ENCODE data around the gene INPP5A.

INPP5A gene

GRCh38 chr10:132745971-132746370 is 208.4 kb downstream of the INPP5A start:
- Histone ChIP-seq H3K4me2 (ENCODE audit: low read depth, low read length) (no peak overlapping the region), H2AFZ (ENCODE audit: low read length) (no peak overlapping the region), H3K9me3 (replicated peaks; ENCODE audit: insufficient read depth, low read length) (no peaks in the 10 kb centered on the region), H4K20me1 (ENCODE audit: insufficient read depth, low read length) (no peaks in the 10 kb centered on the region), H3K4me3 (ENCODE audit: low read length) (no peak overlapping the region), H3K27me3 (replicated peaks; ENCODE audit: insufficient read depth, low read length) (no peaks in the 10 kb centered on the region), H3K9ac (ENCODE audit: low read length) (no peak overlapping the region), H3K9me2 (replicated peaks; ENCODE audit: insufficient read depth, low read length) (no peaks in the 10 kb centered on the region), H3F3A (ENCODE audit: insufficient read depth, low read length) (no peaks in the 10 kb centered on the region), H3K4me1 (ENCODE audit: low read length) (no peaks in the 10 kb centered on the region), H3K36me3 (replicated peaks; ENCODE audit: insufficient read depth, low read length) (no peaks in the 10 kb centered on the region), H3K27ac (ENCODE audit: low read length) (no peak overlapping the region), H3K79me2 (ENCODE audit: low read length) (no peaks in the 10 kb centered on the region)
- DNase-seq = no peak
- TF ChIP-seq CTCF (IDR thresholded peaks at IDR 0.05; ENCODE audit: low read length) (no peak), EZH2phosphoT487 (IDR thresholded peaks at IDR 0.05; ENCODE audit: low read length) (no peak), EZH2 (optimal IDR thresholded peaks at IDR 0.05; ENCODE audit: low read depth, low read length) (no peak)

DNA sequence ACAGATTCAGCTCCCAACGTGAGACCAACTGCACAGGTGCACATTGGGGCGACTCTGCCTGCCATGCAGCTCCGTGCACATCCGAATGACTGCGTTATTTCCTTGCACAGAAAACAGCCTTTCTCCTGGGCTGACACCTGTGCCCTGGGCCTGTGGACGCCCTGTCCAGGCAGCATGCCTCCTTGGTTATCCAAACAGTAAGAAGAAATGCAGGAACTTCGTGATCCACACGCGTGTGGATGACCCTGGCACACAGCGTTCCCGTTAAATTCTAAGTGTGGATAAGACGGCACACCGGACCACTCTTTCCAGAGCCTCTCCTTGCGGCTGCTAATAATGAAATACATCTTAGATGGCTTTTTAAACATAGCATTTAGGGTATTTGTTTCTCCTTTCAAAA is 208.8 kb downstream of the INPP5A start:
- H3K9me2 ChIP-seq (replicated peaks; ENCODE audit: insufficient read depth, low read length) = no peaks in the 10 kb centered on the region
- H3K79me2 ChIP-seq (ENCODE audit: low read length) = no peaks in the 10 kb centered on the region
- no peak overlapping the region for H3K27ac ChIP-seq (ENCODE audit: low read length)
- no peak overlapping the region for H3K9ac ChIP-seq (ENCODE audit: low read length)
- H3F3A ChIP-seq (ENCODE audit: insufficient read depth, low read length) = no peaks in the 10 kb centered on the region
- TF ChIP-seq EZH2 (optimal IDR thresholded peaks at IDR 0.05; ENCODE audit: low read depth, low read length) (no peak), CTCF (IDR thresholded peaks at IDR 0.05; ENCODE audit: low read length) (no peak), EZH2phosphoT487 (IDR thresholded peaks at IDR 0.05; ENCODE audit: low read length) (no peak)
- no peaks in the 10 kb centered on the region for H4K20me1 ChIP-seq (ENCODE audit: insufficient read depth, low read length)
- no peak overlapping the region for H3K4me2 ChIP-seq (ENCODE audit: low read depth, low read length)
- H3K4me1 ChIP-seq (ENCODE audit: low read length) = no peaks in the 10 kb centered on the region
- no peak overlapping the region for H2AFZ ChIP-seq (ENCODE audit: low read length)
- no peaks in the 10 kb centered on the region for H3K27me3 ChIP-seq (replicated peaks; ENCODE audit: insufficient read depth, low read length)
- no peaks in the 10 kb centered on the region for H3K36me3 ChIP-seq (replicated peaks; ENCODE audit: insufficient read depth, low read length)
- no peaks in the 10 kb centered on the region for H3K9me3 ChIP-seq (replicated peaks; ENCODE audit: insufficient read depth, low read length)
- H3K4me3 ChIP-seq (ENCODE audit: low read length) = no peak overlapping the region
- DNase-seq = no peak

- no peaks in the 10 kb centered on the region for H3K9me3 ChIP-seq (replicated peaks; ENCODE audit: insufficient read depth, low read length)
- no peaks in the 10 kb centered on the region for H3K79me2 ChIP-seq (ENCODE audit: low read length)
- no peaks in the 10 kb centered on the region for H3F3A ChIP-seq (ENCODE audit: insufficient read depth, low read length)
- H3K36me3 ChIP-seq (replicated peaks; ENCODE audit: insufficient read depth, low read length) = no peaks in the 10 kb centered on the region
- no peak for DNase-seq
- no peak overlapping the region for H3K27ac ChIP-seq (ENCODE audit: low read length)
- no peak overlapping the region for H2AFZ ChIP-seq (ENCODE audit: low read length)
- no peaks in the 10 kb centered on the region for H3K4me1 ChIP-seq (ENCODE audit: low read length)
- no peaks in the 10 kb centered on the region for H3K27me3 ChIP-seq (replicated peaks; ENCODE audit: insufficient read depth, low read length)
- H3K4me3 ChIP-seq (ENCODE audit: low read length) = no peak overlapping the region
- H3K4me2 ChIP-seq (ENCODE audit: low read depth, low read length) = no peak overlapping the region
- TF ChIP-seq EZH2phosphoT487 (IDR thresholded peaks at IDR 0.05; ENCODE audit: low read length) (no peak), EZH2 (optimal IDR thresholded peaks at IDR 0.05; ENCODE audit: low read depth, low read length) (no peak), CTCF (IDR thresholded peaks at IDR 0.05; ENCODE audit: low read length) (no peak)
- no peak overlapping the region for H3K9ac ChIP-seq (ENCODE audit: low read length)
- H4K20me1 ChIP-seq (ENCODE audit: insufficient read depth, low read length) = no peaks in the 10 kb centered on the region
- no peaks in the 10 kb centered on the region for H3K9me2 ChIP-seq (replicated peaks; ENCODE audit: insufficient read depth, low read length)
Measured at GRCh38 chr10:132746801-132747625, 209.4 kb downstream of the INPP5A start.
